HG03378 (cell line): ENCODE measurements around the gene ATP8A2.
"Not testable (repeated sequence)": the region's sequence is repeated elsewhere in the genome, so short reads cannot be mapped to it uniquely, and the experiment has no call there.

Experiments used
- ATAC-seq: cut with Tn5 transposase; IDR thresholded peaks from one replicate; pipeline ENCODE4 v1.9.1; 2021; ENCODE audit warnings: mild to moderate bottlenecking, moderate library complexity; ENCODE audit not compliant: unreplicated experiment

The ATP8A2 gene

DNA sequence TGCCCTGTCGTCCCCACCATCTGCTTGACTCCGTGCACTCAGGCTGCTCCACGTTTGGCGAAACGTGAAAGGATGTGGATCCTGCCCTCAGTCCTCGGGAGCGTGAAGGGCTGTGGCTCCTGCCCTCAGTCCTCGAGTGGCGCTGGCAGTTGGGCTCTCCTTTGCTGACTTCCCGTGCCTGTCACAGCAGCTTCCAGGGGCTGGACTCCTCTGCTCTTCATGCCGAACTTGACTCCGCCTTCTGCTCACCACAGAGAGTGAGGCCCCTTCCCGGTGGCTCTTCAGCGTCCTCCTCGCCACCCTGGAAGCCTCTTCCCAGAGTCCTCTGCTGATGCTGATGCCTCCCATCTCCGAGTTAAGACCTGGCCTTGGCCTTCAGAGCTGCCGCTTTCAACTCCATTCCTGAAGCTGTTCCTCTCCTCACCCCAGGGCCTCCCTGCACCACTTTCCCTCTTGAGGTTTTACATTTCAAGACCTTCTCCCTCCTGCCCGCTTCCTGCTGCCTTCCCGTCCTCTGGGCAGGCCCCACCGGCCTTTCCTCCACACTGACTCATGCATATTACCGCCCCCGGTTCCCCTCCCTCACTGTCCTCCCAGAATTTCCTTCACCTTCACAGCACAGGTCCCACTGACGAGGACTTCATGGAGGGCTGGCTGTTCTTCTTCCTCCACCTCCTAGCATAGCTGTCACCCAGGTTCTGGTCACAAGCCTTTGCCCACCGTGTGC, 568.4 kb downstream of the ATP8A2 start:
- no peak for ATAC-seq

DNA sequence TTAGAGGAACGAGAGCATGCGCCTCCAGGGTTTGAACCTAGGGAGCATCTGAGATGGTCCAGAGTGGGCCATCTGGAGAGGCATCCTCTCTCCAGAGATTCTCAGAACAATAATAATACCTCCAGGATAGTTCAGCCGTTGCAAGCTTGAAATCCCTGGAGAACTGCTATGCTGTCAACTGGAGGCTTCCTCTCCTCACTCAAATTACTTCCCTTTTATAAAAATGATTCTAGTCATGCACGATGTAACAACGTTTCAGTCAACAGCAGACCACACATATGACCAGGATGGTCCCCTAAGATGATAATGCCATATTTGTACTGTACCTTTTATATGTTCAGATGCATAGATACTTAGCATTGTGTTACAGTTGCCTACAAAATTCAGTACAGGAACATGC, 571.3 kb downstream of the ATP8A2 start:
- ATAC-seq, result no peak

DNA sequence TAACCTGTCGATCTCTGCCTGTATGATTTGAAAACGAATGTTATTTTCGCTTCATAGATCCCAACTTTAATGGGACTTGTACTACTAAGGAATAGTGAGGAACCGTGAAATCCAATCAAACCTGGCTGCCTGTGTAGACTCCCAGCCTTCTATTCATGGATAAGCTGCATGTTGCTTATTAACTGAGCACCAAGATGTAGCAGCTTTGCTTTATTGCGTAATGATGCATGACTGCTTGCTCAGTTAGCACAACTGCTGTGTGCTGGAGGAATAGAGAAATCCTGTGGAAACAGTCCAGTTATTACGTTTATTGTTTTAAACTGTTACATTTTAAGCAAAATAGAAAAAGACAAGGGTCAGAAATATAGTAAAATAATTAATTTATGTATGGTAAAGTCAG, 571.9 kb downstream of the ATP8A2 start:
- ATAC-seq, result no peak

DNA sequence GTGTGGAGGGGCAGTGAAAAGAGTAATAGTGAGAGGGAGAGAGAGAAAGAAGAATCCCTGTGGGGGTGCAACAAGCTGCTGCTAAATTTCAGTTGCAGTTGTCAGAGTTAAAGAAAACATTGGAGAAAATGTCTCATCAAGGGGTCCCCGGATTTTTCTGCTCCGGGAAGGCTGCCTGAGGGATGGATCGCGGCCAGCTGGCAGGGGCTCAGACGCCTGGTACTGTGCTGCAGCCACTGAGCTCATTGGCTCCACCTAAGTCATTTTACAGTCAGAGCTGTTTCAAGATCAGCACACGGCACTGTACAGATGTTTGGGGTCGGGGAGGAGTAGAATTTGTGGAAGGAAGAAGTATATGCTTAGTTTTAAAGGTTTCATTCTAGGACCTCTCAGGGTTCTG, 573.8 kb downstream of the ATP8A2 start:
- ATAC-seq, result no peak

DNA sequence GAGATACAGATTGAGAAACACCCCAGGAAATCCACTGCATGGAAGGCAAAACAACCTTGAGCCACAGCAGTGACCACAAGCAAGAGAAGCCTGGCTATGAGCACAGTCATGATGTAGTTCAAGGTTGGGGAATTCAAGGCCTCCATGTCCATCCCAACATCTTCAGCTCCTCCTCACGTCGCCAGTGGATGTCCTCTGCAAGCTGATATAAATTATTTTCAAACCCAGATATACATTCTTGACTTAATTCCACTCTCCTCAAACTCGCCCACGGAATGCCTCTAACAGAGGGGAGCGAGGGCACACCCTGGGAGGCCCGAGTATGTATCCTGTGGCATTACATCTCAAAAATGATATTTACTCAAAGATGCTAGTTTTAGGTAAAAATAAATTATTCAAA, 574.5 kb downstream of the ATP8A2 start:
- ATAC-seq, result no peak

DNA sequence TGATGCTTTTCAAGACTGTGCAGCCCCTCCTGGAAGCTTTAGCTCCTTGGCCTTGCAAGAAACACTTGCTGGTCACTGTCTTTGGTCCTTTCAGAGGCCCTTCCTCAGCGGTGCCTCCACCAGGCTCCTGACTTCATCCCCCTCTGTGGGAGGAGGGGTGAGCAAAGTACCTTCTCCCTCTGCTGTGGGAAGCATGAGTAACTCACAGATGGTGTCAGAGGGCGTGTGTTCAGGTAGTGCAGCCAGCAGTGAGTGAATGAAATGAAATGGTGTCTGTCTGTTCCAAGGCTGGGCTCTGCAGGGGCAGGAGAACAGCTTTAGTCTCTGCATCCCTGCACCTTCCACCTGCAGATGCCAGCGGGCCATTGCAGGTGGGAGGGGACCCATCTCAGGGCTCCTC, 577.1 kb downstream of the ATP8A2 start:
- no peak for ATAC-seq

DNA sequence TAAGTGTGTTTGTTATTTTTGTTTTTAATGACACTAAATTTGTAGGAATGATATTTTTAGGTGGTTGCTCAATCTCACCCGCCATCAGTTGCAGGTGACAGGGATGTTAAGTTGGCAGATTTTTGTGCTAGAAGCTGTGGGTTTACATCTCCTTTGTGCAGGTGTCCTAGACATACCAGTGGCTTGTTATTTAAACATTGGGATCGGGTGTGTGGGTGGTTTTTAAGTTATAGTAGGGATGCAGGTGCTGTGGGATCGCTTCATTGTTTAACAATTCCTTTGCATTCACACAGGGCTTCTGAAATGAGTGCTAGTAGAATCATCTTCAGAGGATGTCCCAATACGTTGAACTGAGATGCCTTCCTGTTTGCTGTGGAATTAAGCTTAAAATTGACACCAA, 580.1 kb downstream of the ATP8A2 start:
- ATAC-seq, result no peak

DNA sequence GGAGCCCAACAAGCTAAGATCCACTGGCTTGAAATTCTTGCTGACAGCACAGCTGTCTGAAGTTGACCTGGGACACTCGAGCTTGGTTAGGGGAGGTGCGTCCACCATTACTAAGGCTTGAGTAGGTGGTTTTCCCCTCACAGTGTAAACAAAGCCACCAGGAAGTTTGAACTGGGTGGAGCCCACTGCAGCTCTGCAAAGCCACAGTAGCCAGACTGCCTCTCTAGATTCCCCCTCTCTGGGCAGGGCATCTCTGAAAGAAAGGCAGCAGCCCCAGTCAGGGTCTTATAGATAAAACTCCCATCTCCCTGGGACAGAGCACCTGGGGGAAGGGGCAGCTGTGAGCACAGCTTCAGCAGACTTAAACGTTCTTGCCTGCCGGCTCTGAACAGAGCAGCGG, 582.3 kb downstream of the ATP8A2 start:
- not testable (repeated sequence) for ATAC-seq

DNA sequence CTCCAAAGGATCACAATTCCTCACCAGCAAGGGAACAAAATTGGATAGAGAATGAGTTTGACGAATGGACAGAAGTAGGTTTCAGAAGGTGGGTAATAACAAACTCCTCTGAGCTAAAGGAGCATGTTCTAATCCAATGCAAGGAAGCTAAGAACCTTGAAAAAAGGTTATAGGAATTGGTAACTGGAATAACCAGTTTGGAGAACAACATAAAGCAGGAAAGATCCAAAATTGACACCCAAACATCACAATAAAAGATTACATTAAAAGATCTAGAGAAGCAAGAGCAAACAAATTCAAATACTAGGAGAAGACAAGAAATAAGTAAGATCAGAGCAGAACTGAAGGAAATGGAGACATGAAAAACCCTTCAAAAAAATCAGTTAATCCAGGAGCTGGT, 583.2 kb downstream of the ATP8A2 start:
- ATAC-seq, result not testable (repeated sequence)

DNA sequence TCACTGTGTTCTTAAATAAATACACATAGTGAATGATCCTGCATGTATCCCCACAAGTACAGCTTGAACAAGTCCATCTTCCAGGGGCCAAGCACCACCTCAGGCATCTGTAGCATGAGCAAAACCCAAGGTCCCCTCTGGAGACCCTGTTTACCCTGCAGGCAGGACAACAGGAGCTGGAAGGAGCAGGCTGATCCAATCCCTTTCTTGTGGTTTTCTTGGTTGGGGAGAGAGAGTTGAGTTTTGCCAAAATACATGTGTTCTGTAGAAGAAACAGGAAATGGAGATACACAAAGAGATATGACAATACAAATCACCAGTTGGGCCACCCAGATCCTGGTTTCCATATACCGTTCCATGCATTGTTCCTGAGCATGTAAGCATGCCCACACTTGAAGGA, 587.2 kb downstream of the ATP8A2 start:
- no peak for ATAC-seq

DNA sequence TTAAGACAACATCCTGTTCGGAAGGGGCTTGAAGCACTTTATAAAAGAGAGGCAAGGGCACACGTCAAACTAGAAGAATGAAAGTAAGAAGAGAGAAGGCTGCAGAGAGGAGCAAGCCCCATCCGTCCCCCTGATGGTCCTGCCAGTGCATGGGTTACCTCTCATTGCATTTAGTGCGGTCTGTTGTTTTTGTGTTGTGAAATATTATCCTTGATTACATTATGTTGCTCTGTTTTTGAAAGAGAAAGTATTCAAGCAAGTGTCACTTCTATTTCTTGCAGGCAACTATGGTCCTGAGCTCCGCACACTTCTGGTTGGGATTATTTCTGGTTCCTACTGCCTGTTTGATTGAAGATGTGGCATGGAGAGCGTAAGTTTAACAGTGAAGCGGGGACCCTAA, 589.5 kb downstream of the ATP8A2 start:
- ATAC-seq, result no peak

DNA sequence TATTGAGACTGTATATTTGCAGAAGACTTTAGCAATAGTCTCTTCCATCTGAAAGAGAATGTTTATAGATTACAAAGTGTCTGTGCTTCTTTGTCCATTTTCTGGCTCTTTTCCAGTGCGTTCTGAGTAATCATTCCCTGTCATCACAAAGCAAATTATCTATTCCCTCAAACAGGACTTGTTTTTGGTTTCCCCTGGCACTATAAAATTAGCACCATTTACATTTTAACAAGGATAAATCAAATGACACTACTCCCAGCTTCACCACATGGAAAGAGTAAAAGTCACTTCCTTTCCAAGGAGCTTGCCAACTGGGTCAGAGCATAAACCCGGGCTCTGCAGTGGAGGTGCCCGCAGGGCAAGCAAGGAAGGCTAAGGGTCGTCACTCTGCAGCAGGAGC, 591.9 kb downstream of the ATP8A2 start:
- no peak for ATAC-seq

DNA sequence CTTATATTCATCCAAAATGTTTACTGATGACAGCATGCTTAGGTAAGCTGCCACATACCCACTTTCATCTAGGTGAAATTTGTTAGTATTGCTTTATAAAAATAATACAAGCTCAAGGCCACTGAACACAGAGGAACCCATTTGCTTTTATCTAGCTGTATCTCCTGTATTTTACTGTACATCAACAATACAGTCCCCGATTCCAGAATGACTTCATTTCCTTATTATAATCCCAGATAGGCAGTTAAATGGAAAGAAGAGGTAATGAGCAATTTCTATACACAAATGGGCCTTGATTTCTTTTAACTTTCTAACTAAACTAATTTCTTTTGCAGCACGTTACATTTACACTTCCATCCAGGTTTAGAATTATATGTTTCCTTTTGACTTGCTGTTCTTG, 593.8 kb downstream of the ATP8A2 start:
- ATAC-seq, result no peak

DNA sequence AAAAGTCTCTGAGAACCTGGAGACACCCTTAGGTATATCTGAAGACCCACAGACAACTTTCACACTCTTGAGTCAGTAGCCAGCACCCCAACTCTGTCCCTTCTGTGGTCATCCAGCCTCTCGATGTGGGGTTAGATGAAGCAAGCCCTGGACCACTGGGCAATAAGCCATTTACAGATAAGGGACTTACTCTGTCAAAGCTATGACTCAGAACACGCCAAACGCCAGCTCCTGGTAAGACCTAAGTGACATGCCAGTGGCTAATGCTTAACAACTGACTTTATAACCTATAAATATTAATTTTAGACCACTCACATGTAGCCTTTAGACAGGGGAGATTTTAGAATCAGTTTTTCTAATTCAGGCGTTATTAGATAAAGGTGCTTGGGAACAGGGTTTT, 594.3 kb downstream of the ATP8A2 start:
- no peak for ATAC-seq

DNA sequence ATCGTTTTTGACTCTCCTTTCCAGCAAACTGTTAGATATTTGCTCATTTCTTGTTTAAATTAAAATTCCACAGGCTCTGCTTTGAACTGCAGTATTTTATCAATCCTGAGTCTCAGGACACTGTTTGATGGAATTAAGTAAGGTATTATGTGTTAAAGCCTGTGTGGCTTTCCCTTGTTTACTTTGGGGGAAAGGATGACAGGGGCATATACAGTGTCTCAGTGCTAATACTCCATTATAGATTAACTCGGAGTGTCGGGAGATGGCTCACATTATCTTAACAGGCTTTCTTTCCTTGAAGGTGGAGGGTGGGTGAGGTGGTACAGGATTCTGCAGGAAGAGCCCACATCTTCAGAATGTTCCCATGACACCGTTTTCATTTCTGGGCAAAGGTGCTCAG, 595.4 kb downstream of the ATP8A2 start:
- no peak for ATAC-seq

DNA sequence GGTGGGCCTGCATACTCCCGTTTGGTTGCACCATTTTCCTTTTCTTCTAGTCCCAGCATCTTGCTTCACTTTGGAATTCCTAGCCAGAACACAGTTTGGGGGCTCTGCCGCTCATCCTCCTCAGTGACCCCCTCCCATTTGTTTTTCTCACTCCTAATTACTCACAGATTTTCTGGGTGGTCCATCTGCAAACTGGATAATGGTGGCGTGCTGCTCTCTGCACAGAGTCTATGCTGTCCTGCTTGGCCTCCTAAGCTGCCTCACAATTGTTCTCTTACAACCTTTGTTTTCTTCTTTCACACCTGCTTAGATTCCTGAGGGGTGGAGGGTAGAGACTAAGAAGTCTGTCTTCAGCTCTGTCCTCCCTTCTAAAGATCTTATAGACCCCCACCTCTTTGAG, 599.3 kb downstream of the ATP8A2 start:
- no peak for ATAC-seq

DNA sequence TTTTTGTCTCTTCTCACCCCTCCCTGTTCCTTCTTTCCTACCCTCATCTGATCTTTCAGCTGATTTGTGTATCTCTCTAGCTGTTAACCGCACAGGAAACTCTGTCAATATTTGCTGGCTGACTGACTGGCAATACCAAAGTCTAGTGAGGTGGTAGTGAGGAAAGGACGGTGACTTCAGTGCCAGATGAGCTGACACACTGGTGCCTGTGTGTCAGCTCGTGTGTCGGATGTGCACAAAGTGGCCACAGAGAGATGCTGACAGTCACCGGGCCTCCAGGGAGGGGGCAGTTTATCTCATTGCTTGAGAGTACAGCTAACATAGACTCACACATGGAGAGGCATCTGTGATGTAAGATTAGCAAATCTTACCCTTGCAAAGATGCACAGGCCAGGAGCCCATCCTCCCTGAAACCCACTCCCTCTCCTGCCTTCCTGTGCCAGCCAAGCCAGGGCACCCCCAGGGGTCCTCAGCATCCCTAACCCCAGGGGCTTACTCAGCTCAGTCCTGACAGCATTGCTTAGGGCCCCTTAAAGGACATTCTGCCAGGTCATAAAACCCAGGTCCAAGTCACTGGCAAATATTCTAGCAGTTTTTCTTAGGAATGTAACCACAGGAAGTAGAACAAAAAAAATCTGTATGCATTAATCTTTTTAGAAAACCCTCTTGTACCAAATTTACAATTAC, 599.8 kb downstream of the ATP8A2 start:
- no peak for ATAC-seq

DNA sequence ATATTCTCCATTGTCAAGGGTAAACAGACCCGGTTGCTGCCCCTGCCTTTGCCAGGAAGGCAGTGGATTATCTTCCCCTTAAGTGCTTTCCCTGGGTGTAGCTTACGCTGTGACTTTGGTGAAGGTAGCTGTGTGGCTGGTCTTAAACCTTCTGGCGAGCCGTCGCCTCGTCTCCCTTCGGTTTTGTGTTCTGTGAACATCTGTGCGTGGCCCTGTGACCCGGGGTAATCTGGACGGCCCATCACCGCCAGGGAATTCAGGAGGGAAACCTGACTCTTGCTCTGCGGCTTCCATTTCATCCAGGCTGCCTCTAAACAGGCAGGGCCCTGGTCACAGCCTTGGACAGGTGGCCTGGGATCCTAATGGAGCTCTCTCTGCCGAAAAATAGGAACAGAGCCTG, 601.3 kb downstream of the ATP8A2 start:
- ATAC-seq, result no peak

DNA sequence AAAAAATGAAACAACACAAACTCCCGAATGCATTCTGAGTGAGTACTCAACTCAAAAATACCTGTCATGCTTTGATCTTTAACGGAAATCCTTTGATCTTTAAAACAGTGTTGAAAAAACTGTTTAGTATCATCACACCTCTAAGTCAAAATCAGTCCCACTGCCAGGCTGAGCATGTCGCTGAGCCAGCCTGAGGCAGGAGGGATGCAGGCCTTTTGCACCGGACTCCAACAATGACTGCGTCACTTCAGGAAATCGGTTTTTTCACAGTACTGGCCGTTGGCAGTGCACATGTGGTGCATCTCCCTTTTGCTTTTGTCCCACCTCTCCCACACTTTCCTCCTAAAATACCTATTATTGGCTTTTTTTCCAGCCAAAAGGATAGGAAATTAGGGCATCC, 601.8 kb downstream of the ATP8A2 start:
- no peak for ATAC-seq

DNA sequence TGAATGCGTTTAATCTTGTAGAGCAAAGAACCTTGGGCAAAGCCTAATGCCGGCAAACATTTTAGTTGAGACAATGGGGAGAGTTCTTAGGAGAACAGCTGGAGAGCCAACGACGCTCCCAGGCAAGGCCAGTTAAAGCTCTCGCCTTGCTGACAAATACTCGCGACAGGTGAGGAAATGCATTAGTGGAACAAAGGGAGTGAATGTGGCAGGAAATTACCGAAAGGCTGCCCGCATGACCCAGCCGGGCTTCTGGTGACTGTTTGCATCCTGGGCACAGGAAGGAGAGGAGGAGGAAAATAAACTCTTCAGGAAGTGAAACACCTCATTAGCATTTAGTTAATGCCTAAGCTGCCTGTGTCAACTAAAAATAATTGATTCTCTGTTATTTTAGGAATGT, 605.4 kb downstream of the ATP8A2 start:
- no peak for ATAC-seq

DNA sequence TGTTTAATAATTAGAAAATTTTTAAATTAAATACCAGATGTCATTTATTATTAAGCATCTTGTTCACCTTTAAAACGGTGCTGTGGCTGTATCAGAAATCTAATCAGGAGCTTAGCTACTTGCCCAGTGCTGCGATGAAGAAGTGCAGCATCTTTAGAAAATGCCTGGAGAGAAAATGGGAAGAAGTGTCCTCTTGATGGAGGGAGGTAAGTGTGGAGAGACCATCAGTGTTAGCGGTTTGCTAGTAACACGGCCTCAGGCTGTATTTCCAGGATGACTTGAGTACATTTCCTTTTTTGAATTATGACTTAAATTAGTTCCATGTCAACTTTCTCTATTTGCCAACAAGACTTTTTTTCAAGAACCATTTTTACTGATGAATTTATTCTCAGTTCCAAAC, 605.9 kb downstream of the ATP8A2 start:
- no peak for ATAC-seq

DNA sequence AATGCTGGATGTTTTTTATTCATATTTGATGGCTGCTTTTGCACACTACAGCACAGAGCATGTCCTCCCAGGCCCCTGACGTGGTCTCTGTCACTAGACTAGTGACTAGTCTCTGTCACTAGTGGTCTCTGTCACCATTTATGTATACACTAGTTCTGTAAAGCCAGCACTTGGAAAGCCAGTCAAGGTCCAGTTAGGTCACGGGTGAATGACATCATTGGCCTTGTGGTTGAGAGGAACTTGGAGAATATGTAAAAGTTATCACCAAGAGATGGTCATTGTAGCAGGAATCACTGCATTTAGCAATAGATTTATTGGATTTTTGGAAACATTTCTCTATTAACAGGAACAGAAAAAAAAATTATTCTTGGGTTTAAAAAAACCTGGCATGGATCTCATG, 607.2 kb downstream of the ATP8A2 start:
- ATAC-seq, result no peak

DNA sequence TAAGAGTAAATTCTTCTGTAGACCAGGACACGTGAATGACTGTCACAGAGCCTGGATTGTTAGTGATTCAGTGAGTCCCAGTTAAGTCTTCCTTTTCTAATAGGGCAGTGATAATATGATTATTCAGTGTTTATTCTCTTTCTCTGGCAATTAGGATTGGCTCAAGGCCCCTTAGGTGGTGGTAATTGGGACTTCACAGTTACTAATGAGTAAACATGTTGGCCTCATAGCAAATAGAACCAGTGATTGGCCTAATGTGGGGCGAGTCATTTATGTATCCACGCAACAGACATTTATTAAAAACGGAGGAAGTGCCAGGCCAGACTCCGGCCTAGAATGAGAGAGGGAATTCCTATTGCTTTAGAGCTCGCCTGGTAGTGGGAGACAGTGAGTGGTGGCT, 607.6 kb downstream of the ATP8A2 start:
- no peak for ATAC-seq
